Activated CD4-positive, alpha-beta T cell treated with anti-CD3 and anti-CD28 coated beads for 36 hours (primary cell): ENCODE measurements around the gene ACOXL. TPM values are rescaled to one million over a fixed set of nuclear protein-coding genes. Genes with fewer than 3 reads are reported as not detected.
A peak's percentile ranks its signal among the peaks of the same experiment; 100 is the strongest.

ENCODE experiments used
- ATAC-seq: fragments of 200-7000 bp; cut with Tn5 transposase; one replicate; pipeline ENCODE4 v1.10.0; 2021; ENCODE audit warnings: mild to moderate bottlenecking, moderate library complexity
- CTCF ChIA-PET: fragments of 350-600 bp; sonication (Branson Sonifier 250); formaldehyde crosslinking; loops from one replicate; lab custom pipeline; 2021; ENCODE audit warnings: antibody characterized with exemption; lab: Charles Lee
- POLR2A ChIA-PET: fragments of 350-600 bp; sonication (Branson Sonifier 250); formaldehyde crosslinking; loops from one replicate; lab custom pipeline; 2021; ENCODE audit warnings: antibody characterized with exemption, inconsistent platforms; lab: Charles Lee
- DNase-seq: peaks from one replicate; pipeline ENCODE4 v3.0.0-alpha.2; 2020
- H3K27ac Mint-ChIP-seq: one replicate; pipeline ENCODE4 v1.8.0; 2021; ENCODE audit warnings: mixed read lengths
- H3K27me3 Mint-ChIP-seq: one replicate; pipeline ENCODE4 v1.8.0; 2021; ENCODE audit warnings: mixed read lengths
- H3K36me3 Mint-ChIP-seq: one replicate; pipeline ENCODE4 v1.8.0; 2021; ENCODE audit warnings: low read depth, mixed read lengths
- H3K4me1 Mint-ChIP-seq: one replicate; pipeline ENCODE4 v1.8.0; 2021; ENCODE audit warnings: mixed read lengths
- H3K4me3 Mint-ChIP-seq: one replicate; pipeline ENCODE4 v1.8.0; 2021; ENCODE audit warnings: mild to moderate bottlenecking, moderate library complexity, mixed read lengths
- H3K9me3 Mint-ChIP-seq: one replicate; pipeline ENCODE4 v1.8.0; 2021; ENCODE audit warnings: low read depth, mixed read lengths
- intact Hi-C, 2 experiments: fragments of 100-400 bp; cut with DNase I in 1 of 2; cut with micrococcal nuclease in 1 of 2; formaldehyde crosslinking; loops; one replicate each; pipeline versions ENCODE4 v1.14.2 to v1.15.1; 2022 to 2024; cut with DNase I, micrococcal nuclease
- total RNA-seq, 2 experiments: library from RNA; stranded (reverse); gene quantifications; one replicate each; pipeline ENCODE4 v1.2.3, GENCODE V29; 2021

Gene ACOXL
- total RNA-seq, 2 experiments from 2014 or later = 0.23 TPM; not detected in 1

GRCh38 chr2:111022633-111023032 is 290.3 kb downstream of the ACOXL start:
- H3K27ac Mint-ChIP-seq = no peak overlapping the region

GRCh38 chr2:111024496-111024895 is 292.1 kb downstream of the ACOXL start:
- DNase-seq (no peak), ATAC-seq (no peak)
- no peaks in the 10 kb centered on the region for H3K36me3 Mint-ChIP-seq
- ChIA-PET CTCF (no interaction called here), POLR2A (no interaction called here)
- no peak overlapping the region for H3K4me3 Mint-ChIP-seq
- peaks cover 39% of the 10 kb centered on the region for H3K27me3 Mint-ChIP-seq
- intact Hi-C loops = no loop called here
- H3K9me3 Mint-ChIP-seq = peaks cover 4% of the 10 kb centered on the region
- no peak overlapping the region for H3K27ac Mint-ChIP-seq
- no peaks in the 10 kb centered on the region for H3K4me1 Mint-ChIP-seq

More at GRCh38 chr2:111022633-111023032, 290.3 kb downstream of the ACOXL start:
- ATAC-seq (no peak), DNase-seq (no peak)
- Mint-ChIP-seq H3K4me1 (no peaks in the 10 kb centered on the region), H3K36me3 (no peaks in the 10 kb centered on the region), H3K9me3 (no peaks in the 10 kb centered on the region), H3K27me3 (peaks cover 37% of the 10 kb centered on the region), H3K4me3 (no peak overlapping the region)
- intact Hi-C loops = no loop called here
- CTCF ChIA-PET = no interaction called here
- POLR2A ChIA-PET = no interaction called here

DNA sequence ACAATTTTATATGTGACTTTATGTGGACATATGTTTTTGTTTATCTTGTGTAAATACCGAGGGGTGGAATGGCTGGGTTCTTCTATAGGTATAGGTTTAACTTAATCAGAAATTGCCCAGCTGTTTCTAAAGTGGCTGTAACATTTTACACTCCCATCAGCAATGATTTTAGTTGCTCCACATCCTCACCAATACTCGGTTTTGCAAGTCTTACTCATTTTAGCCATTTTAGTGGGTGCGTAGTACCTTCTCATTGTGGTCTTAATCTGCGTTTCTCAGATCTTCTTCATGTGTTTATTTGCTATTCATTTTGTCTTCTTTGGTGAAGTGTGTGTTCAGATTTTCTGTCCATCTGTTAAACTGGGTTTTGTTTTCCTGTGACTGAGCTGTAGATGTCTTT is 292.9 kb downstream of the ACOXL start:
- H3K9me3 Mint-ChIP-seq = peaks cover 4% of the 10 kb centered on the region
- intact Hi-C loops = no loop called here
- ChIA-PET CTCF (interaction anchor here (0.9 kb wide), 1 partner anchor 66 kb away, joined by 3 read pairs; no protein-coding TSS in a partner anchor), POLR2A (interaction anchor here (0.6 kb wide), 1 partner anchor 1901 kb away, joined by 3 read pairs; no protein-coding TSS in a partner anchor)
- ATAC-seq = peak; percentile 33
- no peak overlapping the region for H3K4me3 Mint-ChIP-seq
- H3K4me1 Mint-ChIP-seq = no peaks in the 10 kb centered on the region
- H3K27me3 Mint-ChIP-seq = peaks cover 41% of the 10 kb centered on the region
- H3K36me3 Mint-ChIP-seq = no peaks in the 10 kb centered on the region
- DNase-seq = no peak
- H3K27ac Mint-ChIP-seq = no peak overlapping the region

DNA sequence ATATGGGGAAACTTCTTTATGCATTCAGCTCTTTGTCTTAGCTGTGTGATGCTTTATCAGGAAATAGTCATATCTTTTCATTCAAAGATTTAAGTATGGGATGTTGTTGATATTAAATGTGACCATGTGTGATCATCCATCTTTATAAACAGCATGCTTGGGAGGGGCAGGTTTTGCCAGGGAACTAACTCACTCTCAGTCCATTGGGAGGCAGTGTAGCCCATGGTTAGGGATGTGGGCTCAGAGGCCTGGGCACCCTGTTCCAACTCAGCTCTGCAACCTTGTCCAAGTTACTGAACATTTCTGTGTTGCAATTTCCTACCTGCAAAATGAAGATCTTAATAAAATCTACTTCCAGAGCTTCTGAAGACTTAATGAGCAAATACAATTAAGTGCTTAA is 296.3 kb downstream of the ACOXL start:
- Mint-ChIP-seq H3K27ac (no peak overlapping the region), H3K9me3 (peaks cover 4% of the 10 kb centered on the region), H3K4me3 (no peak overlapping the region), H3K4me1 (no peaks in the 10 kb centered on the region), H3K27me3 (peaks cover 39% of the 10 kb centered on the region), H3K36me3 (no peaks in the 10 kb centered on the region)
- ATAC-seq = peak; percentile 53
- peak; percentile 39 for DNase-seq
- CTCF ChIA-PET = interaction anchor here (0.9 kb wide), 1 partner anchor 14 kb away, joined by 3 read pairs; no protein-coding TSS in a partner anchor
- intact Hi-C loops = no loop called here
- POLR2A ChIA-PET = no interaction called here

DNA sequence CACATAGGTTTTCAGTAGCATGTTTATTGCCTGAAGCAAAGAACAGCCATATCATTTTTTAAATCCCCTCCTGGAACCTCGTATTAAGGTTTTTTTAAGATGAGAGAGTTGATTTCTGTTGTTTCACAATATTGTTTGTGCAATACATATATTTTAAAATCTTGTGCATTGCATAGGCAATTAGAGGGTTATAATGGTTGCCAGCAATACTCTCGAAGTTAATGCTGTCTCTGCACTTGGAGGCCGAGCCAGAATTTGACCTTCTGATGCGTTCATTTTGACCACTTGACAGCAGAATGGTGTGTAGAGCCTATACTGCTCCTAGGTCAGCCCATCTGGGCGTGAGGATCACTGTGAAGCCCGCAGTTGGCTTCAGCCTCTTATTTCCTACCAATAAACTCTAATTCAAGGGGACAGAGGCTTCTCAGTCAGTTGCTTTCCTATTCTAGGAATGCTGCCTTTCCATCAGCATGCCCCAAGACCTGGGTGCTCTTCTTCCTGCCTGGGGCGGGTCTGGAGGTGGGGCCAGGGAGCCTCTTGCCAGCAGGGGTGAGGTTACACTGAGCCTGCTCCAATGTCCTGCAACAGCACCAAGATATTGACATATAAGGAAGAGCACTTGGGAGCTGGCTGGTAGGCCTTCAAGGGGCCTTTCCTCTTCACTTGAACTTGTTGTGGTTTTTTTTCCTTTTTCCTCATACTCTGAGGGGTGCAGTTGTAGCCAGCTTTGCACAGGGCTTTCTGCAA is 297.0 kb downstream of the ACOXL start:
- ATAC-seq (no peak), DNase-seq (no peak)
- ChIA-PET POLR2A (no interaction called here), CTCF (interaction anchor here (0.9 kb wide), 1 partner anchor 13 kb away, joined by 3 read pairs; no protein-coding TSS in a partner anchor)
- no peak overlapping the region for H3K27ac Mint-ChIP-seq
- intact Hi-C loops = no loop called here
- H3K27me3 Mint-ChIP-seq = peaks cover 37% of the 10 kb centered on the region
- no peak overlapping the region for H3K4me3 Mint-ChIP-seq
- H3K4me1 Mint-ChIP-seq = no peaks in the 10 kb centered on the region
- H3K36me3 Mint-ChIP-seq = no peaks in the 10 kb centered on the region
- peaks cover 4% of the 10 kb centered on the region for H3K9me3 Mint-ChIP-seq

GRCh38 chr2:111030260-111030891 is 298.0 kb downstream of the ACOXL start:
- Mint-ChIP-seq H3K36me3 (no peaks in the 10 kb centered on the region), H3K4me3 (no peak overlapping the region), H3K9me3 (peaks cover 4% of the 10 kb centered on the region), H3K27me3 (peaks cover 40% of the 10 kb centered on the region), H3K27ac (no peak overlapping the region), H3K4me1 (no peaks in the 10 kb centered on the region)
- POLR2A ChIA-PET = no interaction called here
- intact Hi-C loops = no loop called here
- DNase-seq (peak; percentile 30), ATAC-seq (no peak)
- CTCF ChIA-PET = interaction anchor here (0.6 to 0.7 kb wide), 2 partner anchors 199 to 1601 kb away, joined by 3 to 5 read pairs; no protein-coding TSS in a partner anchor

GRCh38 chr2:111030945-111031344 is 298.6 kb downstream of the ACOXL start:
- peaks cover 40% of the 10 kb centered on the region for H3K27me3 Mint-ChIP-seq
- H3K36me3 Mint-ChIP-seq = no peaks in the 10 kb centered on the region
- peaks cover 2% of the 10 kb centered on the region for H3K4me1 Mint-ChIP-seq
- ChIA-PET POLR2A (no interaction called here), CTCF (interaction anchor here (0.7 kb wide), 1 partner anchor 199 kb away, joined by 5 read pairs; no protein-coding TSS in a partner anchor)
- no peak overlapping the region for H3K4me3 Mint-ChIP-seq
- no peak overlapping the region for H3K27ac Mint-ChIP-seq
- peaks cover 4% of the 10 kb centered on the region for H3K9me3 Mint-ChIP-seq
- intact Hi-C loops = no loop called here
- ATAC-seq (no peak), DNase-seq (no peak)

DNA sequence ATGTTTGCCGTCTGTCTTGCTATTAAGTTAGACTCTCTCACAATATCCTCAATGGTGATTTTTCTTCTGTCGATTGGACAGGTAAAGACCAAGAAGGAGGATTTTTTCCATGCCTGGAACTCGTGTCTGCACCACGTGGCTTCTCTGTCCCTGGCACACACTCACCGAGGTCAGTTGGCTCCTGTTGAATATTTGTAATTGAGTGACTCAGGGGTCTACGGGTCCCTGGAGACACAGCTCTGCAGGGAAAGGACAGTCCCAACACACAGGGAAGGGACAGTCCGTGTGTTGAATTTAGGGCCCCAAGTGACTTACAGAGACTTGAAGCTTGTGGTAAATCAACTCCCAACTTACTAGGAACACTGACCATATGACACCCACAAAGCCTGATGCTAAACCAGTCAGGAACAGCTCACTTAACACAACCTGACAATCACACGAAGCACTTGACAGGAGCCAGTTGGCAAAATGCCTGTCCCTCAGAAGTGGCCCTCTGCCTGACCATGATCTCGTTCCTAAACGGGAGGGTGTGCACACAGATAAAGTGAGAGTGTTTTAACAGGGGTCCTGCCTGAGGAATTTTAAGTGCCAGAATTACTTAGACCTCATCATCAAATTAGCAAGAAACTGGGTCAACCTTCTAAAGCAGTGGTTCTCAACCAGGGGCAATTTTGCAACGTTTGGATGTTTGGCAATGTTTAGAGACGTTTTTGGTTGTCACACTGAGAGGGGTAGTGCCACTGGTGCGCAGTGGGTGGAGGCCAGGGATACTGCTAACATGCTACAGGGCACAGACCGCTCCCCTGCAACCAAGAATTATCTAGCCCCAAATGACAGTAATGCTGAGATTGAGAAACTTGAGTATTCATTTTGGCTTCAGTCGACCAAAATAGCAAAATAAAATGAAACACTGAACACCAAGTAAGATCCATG is 299.4 kb downstream of the ACOXL start:
- Mint-ChIP-seq H3K9me3 (peaks cover 4% of the 10 kb centered on the region), H3K36me3 (no peaks in the 10 kb centered on the region), H3K27ac (no peak overlapping the region), H3K4me1 (peaks cover 6% of the 10 kb centered on the region), H3K27me3 (peaks cover 43% of the 10 kb centered on the region), H3K4me3 (no peak overlapping the region)
- intact Hi-C loops = no loop called here
- no peak for ATAC-seq
- ChIA-PET POLR2A (no interaction called here), CTCF (interaction anchor here (1.0 kb wide), 1 partner anchor 42 kb away, joined by 3 read pairs; no protein-coding TSS in a partner anchor)
- no peak for DNase-seq

DNA sequence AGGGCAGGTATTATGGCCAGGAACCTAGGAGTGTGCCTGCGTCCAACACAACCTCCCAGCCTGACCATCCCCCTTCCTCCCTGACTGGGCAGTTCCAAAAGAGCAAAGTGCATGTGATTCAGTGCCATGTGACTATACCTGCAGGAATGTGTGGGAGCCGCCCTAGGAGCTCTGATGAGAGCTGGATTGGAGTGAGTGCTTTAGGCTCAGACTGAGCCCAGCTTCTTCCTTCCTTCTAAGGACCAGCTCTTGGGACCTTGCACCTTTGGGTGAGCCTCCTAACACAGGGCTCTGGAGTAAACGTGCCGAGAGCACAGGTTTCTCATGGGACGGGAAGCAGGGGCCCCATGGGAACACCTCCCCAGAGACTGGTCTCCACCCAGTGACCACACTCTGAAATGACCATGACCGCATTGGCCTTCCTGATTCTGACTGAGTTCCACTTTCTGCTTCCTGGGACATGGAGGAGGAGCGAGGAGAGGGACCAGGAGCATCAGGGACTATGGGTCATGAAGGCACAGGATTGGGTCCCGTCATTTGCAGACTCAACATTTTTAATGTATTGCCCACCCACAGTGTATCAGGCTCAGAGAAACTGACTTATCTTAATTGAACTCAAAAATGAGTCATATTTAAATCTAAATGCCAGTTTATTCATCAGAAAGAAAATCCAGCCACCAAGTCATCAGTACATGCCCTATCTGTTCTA is 300.5 kb downstream of the ACOXL start:
- no peak for DNase-seq
- H3K27ac Mint-ChIP-seq = no peak overlapping the region
- peak; percentile 33 for ATAC-seq
- H3K4me3 Mint-ChIP-seq = no peak overlapping the region
- H3K36me3 Mint-ChIP-seq = no peaks in the 10 kb centered on the region
- intact Hi-C loops = no loop called here
- POLR2A ChIA-PET = no interaction called here
- CTCF ChIA-PET = interaction anchor here (1.0 kb wide), 1 partner anchor 41 kb away, joined by 3 read pairs; no protein-coding TSS in a partner anchor
- H3K27me3 Mint-ChIP-seq = peaks cover 47% of the 10 kb centered on the region
- peaks cover 11% of the 10 kb centered on the region for H3K4me1 Mint-ChIP-seq
- peaks cover 4% of the 10 kb centered on the region for H3K9me3 Mint-ChIP-seq

- intact Hi-C loops = no loop called here
- Mint-ChIP-seq H3K9me3 (no peaks in the 10 kb centered on the region), H3K27ac (no peak overlapping the region), H3K36me3 (no peaks in the 10 kb centered on the region), H3K4me1 (peaks cover 14% of the 10 kb centered on the region), H3K4me3 (no peak overlapping the region), H3K27me3 (peaks cover 50% of the 10 kb centered on the region)
- ChIA-PET CTCF (no interaction called here), POLR2A (no interaction called here)
- DNase-seq (no peak), ATAC-seq (no peak)
These were observed 301.8 kb downstream of the ACOXL start for GRCh38 chr2:111034146-111034545.
